H9 (cell line): Measurements from ENCODE around the gene KLF15. TPM values are rescaled to one million over a fixed set of nuclear protein-coding genes. Genes with fewer than 3 reads are reported as not detected.

Source experiments
- DNase-seq: peaks from one replicate; pipeline ENCODE4 v3.0.0-alpha.2; 2017
- H2AFZ ChIP-seq: one replicate; pipeline ENCODE4 v1.6.1; 2013; ENCODE audit warnings: mild to moderate bottlenecking, low read length, control low read depth, moderate library complexity
- H2AK5ac ChIP-seq: 2 replicates; pipeline ENCODE4 v1.6.1; 2013; ENCODE audit warnings: low read length, control low read depth, mixed read lengths; ENCODE audit not compliant: insufficient read length
- H2BK120ac ChIP-seq: one replicate; pipeline ENCODE4 v1.6.1; 2013; ENCODE audit warnings: low read depth, mild to moderate bottlenecking, low read length, control low read depth, inconsistent platforms; ENCODE audit not compliant: poor library complexity, severe bottlenecking
- H2BK12ac ChIP-seq: 2 replicates; pipeline ENCODE4 v1.6.1; 2013; ENCODE audit warnings: low read length, control low read depth, mixed read lengths, low read depth; ENCODE audit not compliant: insufficient read length
- H2BK15ac ChIP-seq: 2 replicates; pipeline ENCODE4 v1.6.1; 2013; ENCODE audit warnings: low read depth, low read length, control low read depth
- H2BK20ac ChIP-seq: one replicate; pipeline ENCODE4 v1.6.1; 2013; ENCODE audit warnings: low read depth, mild to moderate bottlenecking, low read length, control low read depth, inconsistent platforms; ENCODE audit not compliant: poor library complexity, severe bottlenecking
- H2BK5ac ChIP-seq: 2 replicates; pipeline ENCODE4 v1.6.1; 2013; ENCODE audit warnings: low read length, control low read depth, mixed read lengths; ENCODE audit not compliant: insufficient read length
- H3K14ac ChIP-seq: 2 replicates; pipeline ENCODE4 v1.6.1; 2013; ENCODE audit warnings: low read length, control low read depth; ENCODE audit not compliant: insufficient read depth
- H3K18ac ChIP-seq: 2 replicates; pipeline ENCODE4 v1.6.1; 2013; ENCODE audit warnings: low read depth, mild to moderate bottlenecking, mixed read lengths, low read length, control low read depth; ENCODE audit not compliant: insufficient read length
- H3K23ac ChIP-seq: 2 replicates; pipeline ENCODE4 v1.6.1; 2013; ENCODE audit warnings: low read length, control low read depth, mixed read lengths, low read depth; ENCODE audit not compliant: insufficient read length
- H3K23me2 ChIP-seq: 2 replicates; pipeline ENCODE4 v1.6.1; 2013; ENCODE audit warnings: low read depth, mild to moderate bottlenecking, mixed read lengths, low read length, control low read depth; ENCODE audit not compliant: insufficient read length, poor library complexity, severe bottlenecking
- H3K27ac ChIP-seq: 2 replicates; pipeline ENCODE4 v1.5.1; 2013; ENCODE audit warnings: low read length, control low read depth, mixed read lengths, low read depth; ENCODE audit not compliant: insufficient read length
- H3K27me3 ChIP-seq: 2 replicates; pipeline ENCODE4 v1.6.1; 2013; ENCODE audit warnings: low read length, control low read depth, inconsistent platforms; ENCODE audit not compliant: insufficient read depth
- H3K4ac ChIP-seq: 2 replicates; pipeline ENCODE4 v1.6.1; 2013; ENCODE audit warnings: low read depth, mild to moderate bottlenecking, control low read depth, inconsistent platforms, low read length, moderate library complexity
- H3K4me1 ChIP-seq: 2 replicates; pipeline ENCODE4 v1.6.1; 2013; ENCODE audit warnings: low read length, control low read depth, inconsistent platforms; ENCODE audit not compliant: insufficient read depth
- H3K4me2 ChIP-seq: 2 replicates; pipeline ENCODE4 v1.6.1; 2013; ENCODE audit warnings: low read length, control low read depth, mixed read lengths; ENCODE audit not compliant: insufficient read length, insufficient read depth
- H3K56ac ChIP-seq: 2 replicates; pipeline ENCODE4 v1.6.1; 2013; ENCODE audit warnings: low read depth, mild to moderate bottlenecking, mixed read lengths, low read length, control low read depth; ENCODE audit not compliant: insufficient read length
- H3K79me1 ChIP-seq: 2 replicates; pipeline ENCODE4 v1.6.1; 2013; ENCODE audit warnings: low read depth, mild to moderate bottlenecking, moderate library complexity, low read length, control low read depth, inconsistent platforms; ENCODE audit not compliant: insufficient read depth, poor library complexity, severe bottlenecking
- H3K79me2 ChIP-seq: 2 replicates; pipeline ENCODE4 v1.6.1; 2013; ENCODE audit warnings: low read length, control low read depth, inconsistent platforms; ENCODE audit not compliant: insufficient read depth
- H3K9ac ChIP-seq: 2 replicates; pipeline ENCODE4 v1.6.1; 2013; ENCODE audit warnings: low read length, control low read depth, mixed read lengths; ENCODE audit not compliant: insufficient read length; ENCODE audit errors: extremely low read depth
- H3K9me3 ChIP-seq: one replicate; pipeline ENCODE4 v1.6.1; 2013; ENCODE audit warnings: low read depth, low read length, inconsistent platforms; ENCODE audit not compliant: control insufficient read depth
- H3T11ph ChIP-seq: one replicate; pipeline ENCODE4 v1.6.1; 2013; ENCODE audit warnings: mild to moderate bottlenecking, low read length, control low read depth, inconsistent platforms
- H4K20me1 ChIP-seq: one replicate; pipeline ENCODE4 v1.6.1; 2013; ENCODE audit not compliant: control insufficient read depth, insufficient read length, insufficient read depth
- H4K5ac ChIP-seq: 2 replicates; pipeline ENCODE4 v1.6.1; 2013; ENCODE audit warnings: low read depth, mild to moderate bottlenecking, mixed read lengths, low read length, control low read depth; ENCODE audit not compliant: insufficient read length
- H4K8ac ChIP-seq: replicated peaks from 2 replicates; pipeline ENCODE4 v1.6.1; 2013; ENCODE audit warnings: low read length, control low read depth, mixed read lengths, low read depth; ENCODE audit not compliant: insufficient read length
- H4K91ac ChIP-seq: 2 replicates; pipeline ENCODE4 v1.6.1; 2013; ENCODE audit warnings: low read depth, mild to moderate bottlenecking, moderate library complexity, mixed read lengths, low read length, control low read depth; ENCODE audit not compliant: insufficient read length
- H3K27ac Mint-ChIP-seq, 3 experiments: 2 replicates in 2 of 3; 3 replicates in 1 of 3; pipeline ENCODE4 v1.8.0; 2020 to 2021; ENCODE audit warnings: mixed read lengths in 3 of 3, mild to moderate bottlenecking in 1 of 3, moderate library complexity in 1 of 3
- H3K27me3 Mint-ChIP-seq: 2 replicates; pipeline ENCODE4 v1.8.0; 2021; ENCODE audit warnings: low read depth, mild to moderate bottlenecking, moderate library complexity, mixed read lengths
- H3K36me3 Mint-ChIP-seq, 3 experiments: 2 replicates in 2 of 3; 3 replicates in 1 of 3; pipeline ENCODE4 v1.8.0; 2020 to 2021; ENCODE audit warnings: low read depth in 3 of 3, mixed read lengths in 3 of 3; ENCODE audit not compliant: insufficient read depth in 1 of 3
- H3K4me1 Mint-ChIP-seq, 2 experiments: 2 replicates each; pipeline ENCODE4 v1.8.0; 2020; ENCODE audit warnings: mixed read lengths in 2 of 2
- H3K4me3 Mint-ChIP-seq, 2 experiments: 2 replicates in 1 of 2; 3 replicates in 1 of 2; pipeline ENCODE4 v1.8.0; 2020 to 2021; ENCODE audit warnings: mild to moderate bottlenecking in 2 of 2, mixed read lengths in 2 of 2, moderate library complexity in 1 of 2
- H3K9me3 Mint-ChIP-seq, 2 experiments: 2 replicates in 1 of 2; 3 replicates in 1 of 2; pipeline ENCODE4 v1.8.0; 2020; ENCODE audit warnings: mild to moderate bottlenecking in 2 of 2, mixed read lengths in 2 of 2, moderate library complexity in 1 of 2
- CTCF ChIP-seq: fragments of 200-600 bp; sonication (generic); conservative IDR thresholded peaks from 3 replicates; pipeline ENCODE4 v1.8.0; 2021; ENCODE audit warnings: antibody characterized with exemption, mild to moderate bottlenecking
- WGBS: extraction: QIAGEN DNeasy Blood & Tissue Kit; methylation state at CpG from one replicate; pipeline ENCODE4 v1.1.7; 2013; ENCODE audit warnings: missing lambda C conversion rate, low lambda C conversion rate, mixed read lengths; ENCODE audit not compliant: insufficient read length; ENCODE audit errors: extremely low coverage; 5-methylcytosine and 5-hydroxymethylcytosine counted together
- total RNA-seq: library from RNA; stranded (reverse); gene quantifications from 2 replicates; pipeline ENCODE4 v1.2.1, GENCODE V29; 2021

KLF15 gene
- total RNA-seq, 1 experiment from 2014 or later = 10.8 TPM

- Histone ChIP-seq H2BK12ac (no peak overlapping the region), H2BK15ac (no peak overlapping the region), H3K27ac (no peak overlapping the region), H2AFZ (no peak overlapping the region), H2BK5ac (no peak overlapping the region), H4K91ac (no peak overlapping the region), H3K27me3 (no peaks in the 10 kb centered on the region), H3K18ac (no peak overlapping the region), H3K9ac (no peak overlapping the region), H4K8ac (no peak overlapping the region), H3K56ac (no peak overlapping the region), H3K4ac (no peak overlapping the region), H3K79me2 (no peaks in the 10 kb centered on the region), H3K4me2 (no peak overlapping the region), H3K23ac (no peak overlapping the region), H3T11ph (no peak overlapping the region), H3K79me1 (no peaks in the 10 kb centered on the region), H4K5ac (no peak overlapping the region), H3K9me3 (no peaks in the 10 kb centered on the region), H2BK20ac (no peak overlapping the region), H2AK5ac (no peak overlapping the region), H3K4me1 (no peaks in the 10 kb centered on the region), H3K14ac (no peak overlapping the region), H4K20me1 (no peaks in the 10 kb centered on the region), H3K23me2 (no peaks in the 10 kb centered on the region), H2BK120ac (no peak overlapping the region)
- peaks cover 0 to 5% of the 10 kb centered on the region in 2 experiments; a peak in 1 of 4 replicates for H3K4me1 Mint-ChIP-seq
- no peak for DNase-seq
- H3K9me3 Mint-ChIP-seq = peaks cover 28 to 36% of the 10 kb centered on the region in 2 experiments
- TF ChIP-seq CTCF = no peak
- H3K4me3 Mint-ChIP-seq = no peak overlapping the region
- H3K27me3 Mint-ChIP-seq = peaks cover 11% of the 10 kb centered on the region
- WGBS = no CpG with 5 or more reads among the region's 7 CpGs
- H3K36me3 Mint-ChIP-seq = peaks cover 0 to 10% (median 3%) of the 10 kb centered on the region in 3 experiments; a peak in 5 of 7 replicates
- no peak overlapping the region for H3K27ac Mint-ChIP-seq
Observed at GRCh38 chr3:126306397-126306796, 50.8 kb downstream of the KLF15 start.
